IMR-90 (cell line): ENCODE measurements around the gene TTC28.

Experiments used
- BHLHE40 ChIP-seq: fragments of 150-350 bp; IDR thresholded peaks from 2 replicates; pipeline ENCODE4 v1.6.1; 2016; ENCODE audit warnings: mild to moderate bottlenecking, low read depth, low read length
- CHD1 ChIP-seq: IDR thresholded peaks from 2 replicates; pipeline ENCODE4 v1.6.1; 2012; ENCODE audit warnings: low read depth, low read length, improper control_type of control experiment
- FOS ChIP-seq: fragments of 150-350 bp; IDR thresholded peaks from 2 replicates; pipeline ENCODE4 v1.6.1; 2016; ENCODE audit warnings: low read depth, low read length
- POLR2A ChIP-seq: IDR thresholded peaks from 2 replicates; pipeline ENCODE4 v1.6.1; 2012; ENCODE audit warnings: mild to moderate bottlenecking, low read depth, low read length
- RAD21 ChIP-seq: IDR thresholded peaks from 2 replicates; pipeline ENCODE4 v1.6.1; 2012; ENCODE audit warnings: low read length, improper control_type of control experiment
- RCOR1 ChIP-seq: IDR thresholded peaks from 2 replicates; pipeline ENCODE4 v1.6.1; 2012; ENCODE audit warnings: mild to moderate bottlenecking, low read length, improper control_type of control experiment; ENCODE audit not compliant: insufficient replicate concordance
- RFX5 ChIP-seq: IDR thresholded peaks from 2 replicates; pipeline ENCODE4 v1.8.0; 2012; ENCODE audit warnings: low read depth, mild to moderate bottlenecking, low read length, moderate library complexity
- SMC3 ChIP-seq: fragments of 150-350 bp; IDR thresholded peaks from 2 replicates; pipeline ENCODE4 v1.6.1; 2016; ENCODE audit warnings: low read depth, mild to moderate bottlenecking, antibody characterized with exemption, low read length, moderate library complexity
- TF ChIP-seq, protein P1 (sequence below): conservative IDR thresholded peaks from 2 replicates; pipeline ENCODE4 v1.5.1; 2012; ENCODE audit warnings: mild to moderate bottlenecking, low read depth, low read length, improper control_type of control experiment

DNA sequence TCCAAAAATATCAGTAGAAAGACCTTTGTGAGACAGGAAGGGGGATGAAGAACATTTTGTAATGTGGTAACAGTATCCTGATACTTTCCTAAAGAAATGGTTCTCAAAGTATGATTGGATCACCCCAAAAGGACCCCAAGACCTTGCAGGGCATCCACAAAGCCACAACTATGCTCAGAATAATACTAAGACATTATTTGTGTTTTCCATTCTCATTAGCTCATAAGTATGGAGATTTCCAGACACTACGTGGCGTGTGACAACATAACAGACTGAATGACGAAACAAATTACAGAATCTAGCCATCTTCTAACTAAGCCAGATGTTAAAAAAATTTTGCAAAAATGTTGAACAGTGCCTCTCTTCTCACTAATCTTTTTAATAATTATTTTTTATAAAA is 37.0 kb upstream of the TTC28 start:
- TF ChIP-seq CHD1, result no peak
- TF ChIP-seq, protein P1, sequence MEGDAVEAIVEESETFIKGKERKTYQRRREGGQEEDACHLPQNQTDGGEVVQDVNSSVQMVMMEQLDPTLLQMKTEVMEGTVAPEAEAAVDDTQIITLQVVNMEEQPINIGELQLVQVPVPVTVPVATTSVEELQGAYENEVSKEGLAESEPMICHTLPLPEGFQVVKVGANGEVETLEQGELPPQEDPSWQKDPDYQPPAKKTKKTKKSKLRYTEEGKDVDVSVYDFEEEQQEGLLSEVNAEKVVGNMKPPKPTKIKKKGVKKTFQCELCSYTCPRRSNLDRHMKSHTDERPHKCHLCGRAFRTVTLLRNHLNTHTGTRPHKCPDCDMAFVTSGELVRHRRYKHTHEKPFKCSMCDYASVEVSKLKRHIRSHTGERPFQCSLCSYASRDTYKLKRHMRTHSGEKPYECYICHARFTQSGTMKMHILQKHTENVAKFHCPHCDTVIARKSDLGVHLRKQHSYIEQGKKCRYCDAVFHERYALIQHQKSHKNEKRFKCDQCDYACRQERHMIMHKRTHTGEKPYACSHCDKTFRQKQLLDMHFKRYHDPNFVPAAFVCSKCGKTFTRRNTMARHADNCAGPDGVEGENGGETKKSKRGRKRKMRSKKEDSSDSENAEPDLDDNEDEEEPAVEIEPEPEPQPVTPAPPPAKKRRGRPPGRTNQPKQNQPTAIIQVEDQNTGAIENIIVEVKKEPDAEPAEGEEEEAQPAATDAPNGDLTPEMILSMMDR, result no peak
- TF ChIP-seq RAD21, result no peak
- no peak for TF ChIP-seq FOS
- TF ChIP-seq POLR2A, result no peak
- no peak for TF ChIP-seq RCOR1
- TF ChIP-seq SMC3, result no peak
- no peak for TF ChIP-seq BHLHE40
- TF ChIP-seq RFX5, result no peak
